NCI-H345 treated with DMSO at 0.1 percent for 48 hours (cell line): Measurements from ENCODE around the gene USP3.

Experiments
- DNase-seq: peaks from one replicate; lab custom pipeline; 2025; ENCODE audit not compliant: unreplicated experiment; lab: John Stamatoyannopoulos, UW

Gene USP3, protein sequence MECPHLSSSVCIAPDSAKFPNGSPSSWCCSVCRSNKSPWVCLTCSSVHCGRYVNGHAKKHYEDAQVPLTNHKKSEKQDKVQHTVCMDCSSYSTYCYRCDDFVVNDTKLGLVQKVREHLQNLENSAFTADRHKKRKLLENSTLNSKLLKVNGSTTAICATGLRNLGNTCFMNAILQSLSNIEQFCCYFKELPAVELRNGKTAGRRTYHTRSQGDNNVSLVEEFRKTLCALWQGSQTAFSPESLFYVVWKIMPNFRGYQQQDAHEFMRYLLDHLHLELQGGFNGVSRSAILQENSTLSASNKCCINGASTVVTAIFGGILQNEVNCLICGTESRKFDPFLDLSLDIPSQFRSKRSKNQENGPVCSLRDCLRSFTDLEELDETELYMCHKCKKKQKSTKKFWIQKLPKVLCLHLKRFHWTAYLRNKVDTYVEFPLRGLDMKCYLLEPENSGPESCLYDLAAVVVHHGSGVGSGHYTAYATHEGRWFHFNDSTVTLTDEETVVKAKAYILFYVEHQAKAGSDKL

GRCh38 chr15:63504247-63504978, at the start of gene USP3:
Gene USP3, plus strand, starts transcription at chr15:63504593. Its CDS starts 147 bp downstream, at chr15:63504740.
- peak; percentile 48 for DNase-seq

GRCh38 chr15:63456258-63456657, 48.1 kb upstream of the USP3 start:
- no peak for DNase-seq

DNA sequence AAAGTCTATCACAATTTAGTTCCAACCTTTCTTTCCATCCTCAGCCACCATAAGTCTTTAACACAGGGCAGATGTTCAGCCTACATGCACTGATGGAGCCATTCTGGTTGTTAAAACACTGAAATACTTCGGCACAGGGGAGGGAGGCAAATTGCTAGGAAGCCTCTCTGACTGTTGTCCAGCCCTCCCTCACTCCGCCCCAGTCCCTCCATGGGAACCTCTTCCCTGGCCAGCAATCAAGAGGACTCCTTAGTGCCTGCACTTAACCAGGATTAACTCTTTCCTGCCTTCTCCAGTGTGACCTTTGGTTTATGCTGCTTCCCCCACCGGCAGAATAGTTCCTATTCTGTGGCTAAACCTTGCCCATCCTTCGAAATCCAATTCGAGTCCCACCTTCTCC, 47.0 kb upstream of the USP3 start:
- DNase-seq: no peak

DNA sequence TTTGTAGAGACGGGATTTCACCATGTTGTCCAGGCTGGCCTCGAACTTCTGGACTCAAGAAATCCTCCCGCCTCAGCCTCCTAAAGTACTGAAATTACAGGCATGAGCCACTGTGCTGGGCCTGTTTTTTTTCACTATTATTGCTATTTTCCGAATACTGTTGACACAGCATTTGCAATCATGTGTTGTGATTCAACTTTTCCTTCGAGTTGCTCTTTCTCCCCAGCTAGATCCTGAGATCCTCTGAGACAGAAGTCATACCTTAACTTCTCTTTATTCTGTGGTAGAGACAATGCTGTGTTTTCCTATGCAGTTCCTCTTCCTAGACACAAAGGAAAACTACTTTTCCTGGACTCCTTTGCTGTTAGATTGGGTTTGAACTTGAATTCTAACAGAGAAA, 46.4 kb upstream of the USP3 start:
- no peak for DNase-seq

DNA sequence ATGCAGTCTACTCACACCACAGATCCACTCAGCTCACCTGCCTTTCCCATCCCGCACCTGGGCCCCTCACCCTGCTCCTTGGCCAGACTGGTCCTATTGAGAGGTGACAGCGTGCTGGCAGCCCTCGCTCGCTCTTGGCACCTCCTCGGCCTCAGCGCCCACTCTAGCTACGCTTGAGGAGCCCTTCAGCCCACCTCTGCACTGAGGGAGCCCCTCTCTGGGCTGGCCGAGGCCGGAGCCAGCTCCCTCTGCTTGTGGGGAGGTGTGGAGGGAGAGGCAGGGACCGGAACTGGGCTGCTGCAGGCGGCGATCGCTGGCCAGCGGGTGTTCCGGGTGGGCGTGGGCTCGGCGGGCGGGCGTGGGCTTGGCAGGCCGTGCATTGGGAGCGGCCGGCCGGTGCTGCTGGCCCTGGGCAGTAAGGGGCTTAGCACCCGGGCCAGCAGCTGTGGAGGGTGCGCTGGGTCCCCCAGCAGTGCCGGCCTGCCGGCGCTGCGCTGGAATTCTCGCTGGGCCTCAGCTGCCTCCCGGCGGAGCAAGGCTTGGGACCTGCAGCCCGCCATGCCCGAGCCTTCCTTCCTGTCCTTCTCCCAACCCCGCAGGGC, 45.5 kb upstream of the USP3 start:
- DNase-seq: no peak

DNA sequence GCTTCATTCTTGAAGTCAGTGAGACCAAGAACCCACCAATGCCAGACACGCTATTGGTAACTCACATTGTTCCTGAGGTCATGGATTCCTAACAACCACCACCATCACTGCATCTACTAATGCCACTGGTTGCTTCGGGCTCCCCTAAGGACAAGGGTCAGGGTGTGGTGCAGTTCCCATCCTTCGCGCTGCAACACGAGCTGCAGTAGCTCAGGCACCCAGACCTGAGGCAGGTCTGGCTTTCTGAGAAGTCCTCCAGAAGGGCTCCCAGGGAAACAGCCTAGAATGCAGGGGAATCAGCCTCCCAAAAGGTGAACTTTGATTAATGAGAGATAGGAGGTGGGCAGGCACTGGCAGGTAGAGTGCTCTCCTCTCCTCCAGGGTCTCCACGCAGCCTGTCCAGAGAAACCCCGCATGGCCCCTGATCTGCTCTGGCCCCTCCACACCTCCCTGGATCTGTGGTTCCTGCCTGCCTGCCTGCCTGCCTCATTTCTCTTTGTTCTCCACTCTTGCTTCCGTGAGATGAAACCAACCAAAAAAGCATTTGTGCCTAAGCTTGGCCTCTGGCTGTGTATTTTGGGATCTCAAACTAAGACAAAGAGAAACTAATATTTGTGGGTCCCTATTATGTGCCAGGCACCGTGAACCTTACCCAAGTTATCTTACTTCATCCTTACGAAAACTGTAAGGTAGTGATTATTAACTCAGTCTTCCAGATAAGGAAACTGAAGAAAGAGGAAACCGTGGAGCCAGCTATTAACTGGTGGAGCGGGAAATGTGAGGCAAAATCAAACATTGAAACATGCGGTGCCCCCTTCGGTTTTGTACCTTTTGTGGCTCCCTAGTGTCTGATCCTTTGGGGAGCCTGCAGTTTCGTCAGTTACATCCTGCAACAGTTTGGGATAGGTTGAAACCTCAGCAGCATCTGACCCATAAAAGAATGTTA, 43.9 kb upstream of the USP3 start:
- no peak for DNase-seq

- DNase-seq: no peak
Observed at GRCh38 chr15:63461230-63461985, 43.0 kb upstream of the USP3 start.

GRCh38 chr15:63462088-63462487, 42.3 kb upstream of the USP3 start:
- DNase-seq: no peak

- no peak for DNase-seq
Observed at GRCh38 chr15:63463036-63463435, 41.4 kb upstream of the USP3 start.

GRCh38 chr15:63463793-63464192, 40.6 kb upstream of the USP3 start:
- no peak for DNase-seq

DNA sequence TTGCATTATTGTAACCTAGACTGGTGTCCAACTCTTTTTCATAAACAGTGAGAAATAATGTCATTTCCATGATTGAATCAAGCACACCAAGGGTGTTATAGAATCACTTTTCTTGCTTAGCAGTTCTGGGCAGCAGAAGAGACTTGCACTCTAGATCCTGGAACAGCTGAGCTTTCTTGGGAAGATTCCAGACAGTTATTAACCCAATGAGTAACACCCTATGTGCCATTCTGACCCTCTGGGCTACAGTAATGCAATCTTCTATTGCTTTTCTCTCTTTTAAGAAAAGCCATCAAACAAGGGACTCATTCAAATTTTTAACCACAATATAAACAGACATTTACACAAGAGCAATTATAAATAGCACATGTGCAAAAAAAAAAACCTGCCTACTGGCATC, 39.3 kb upstream of the USP3 start:
- DNase-seq: no peak

GRCh38 chr15:63466378-63467192, 37.8 kb upstream of the USP3 start:
- DNase-seq: peak; percentile 15

DNA sequence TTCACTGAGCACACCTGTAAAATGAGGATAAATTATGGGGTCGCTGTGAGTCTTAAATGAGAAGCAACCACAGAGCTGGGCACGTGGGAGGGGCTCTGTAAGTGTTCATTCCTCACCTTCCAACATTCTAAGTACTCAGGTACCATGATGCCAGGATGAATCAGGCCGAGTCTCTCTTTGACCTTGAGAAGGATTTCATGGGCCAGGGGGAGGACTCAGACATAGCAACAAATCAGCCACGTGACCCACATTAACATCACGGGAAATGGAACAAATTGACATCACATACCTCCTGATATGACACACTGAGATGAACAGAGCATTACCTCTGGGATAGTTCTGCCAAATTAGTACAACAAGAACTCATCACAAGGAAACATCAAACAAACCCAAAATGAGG, 35.2 kb upstream of the USP3 start:
- DNase-seq: no peak

DNA sequence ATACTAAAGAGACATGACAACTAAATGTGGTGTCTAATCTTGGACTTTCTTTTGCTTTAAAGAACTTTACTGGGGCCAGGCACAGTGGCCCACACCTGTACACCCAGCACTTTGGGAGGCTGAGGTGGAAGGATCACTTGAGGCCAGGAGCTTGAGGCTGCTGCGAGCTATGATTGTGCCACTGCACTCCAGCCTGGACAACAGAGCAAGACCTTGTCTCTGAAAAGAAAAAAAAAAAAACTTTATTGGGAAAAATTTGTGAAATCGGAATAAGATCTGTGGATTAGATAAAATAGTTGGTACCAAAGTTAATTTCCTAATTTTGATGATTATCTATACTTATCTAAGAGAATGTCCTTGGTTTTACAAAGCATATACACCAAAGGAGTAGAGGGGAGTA, 34.4 kb upstream of the USP3 start:
- DNase-seq: no peak

DNA sequence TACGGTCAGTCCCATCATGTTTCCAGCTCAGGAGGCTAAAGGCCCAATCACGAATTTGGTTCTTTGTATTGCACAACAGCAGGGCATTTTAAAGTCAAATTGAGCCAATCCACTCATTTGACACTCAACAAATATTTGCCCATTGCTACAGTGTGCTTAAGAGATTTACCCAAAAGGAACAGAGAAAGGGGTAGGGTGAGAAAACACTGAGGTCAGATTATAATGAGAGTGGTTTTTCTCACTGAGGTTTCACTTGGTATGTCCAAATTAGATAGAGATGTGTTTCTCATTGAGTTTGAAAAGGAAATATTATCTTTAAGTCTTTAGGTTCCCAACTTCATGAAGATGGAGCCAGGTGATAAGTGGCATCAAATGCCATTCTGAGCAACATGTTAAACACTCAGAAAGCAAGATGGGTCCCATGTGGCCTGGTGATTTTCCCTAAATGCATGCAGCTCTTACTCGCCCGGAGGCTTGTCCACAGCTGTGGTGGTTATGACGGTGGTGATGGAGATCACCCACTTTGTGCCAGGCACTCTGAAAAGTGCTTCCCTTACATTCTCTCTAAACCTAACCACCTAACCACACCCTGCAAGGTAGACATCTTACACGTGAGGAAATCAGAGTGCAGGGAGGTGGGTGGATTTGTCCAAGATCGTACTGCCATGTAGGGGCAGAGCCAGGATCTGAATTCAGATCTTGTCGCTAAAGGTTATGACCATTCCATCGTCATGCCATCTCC, 31.2 kb upstream of the USP3 start:
- peak; percentile 38 for DNase-seq

DNA sequence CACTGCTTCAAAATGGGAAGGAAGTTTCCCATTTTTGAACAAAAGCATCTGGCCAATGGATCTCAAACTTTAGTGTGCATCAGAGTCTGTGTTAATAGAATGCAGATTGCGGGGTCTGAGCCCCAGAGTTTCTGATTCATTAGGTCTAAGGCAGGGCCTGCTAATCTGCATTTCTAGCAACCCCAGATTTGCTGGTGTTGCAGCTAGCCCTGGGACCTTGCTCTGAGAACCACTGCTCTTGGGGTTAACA, 30.7 kb upstream of the USP3 start:
- no peak for DNase-seq

- no peak for DNase-seq
Observed at GRCh38 chr15:63473999-63474809, 30.2 kb upstream of the USP3 start.

DNA sequence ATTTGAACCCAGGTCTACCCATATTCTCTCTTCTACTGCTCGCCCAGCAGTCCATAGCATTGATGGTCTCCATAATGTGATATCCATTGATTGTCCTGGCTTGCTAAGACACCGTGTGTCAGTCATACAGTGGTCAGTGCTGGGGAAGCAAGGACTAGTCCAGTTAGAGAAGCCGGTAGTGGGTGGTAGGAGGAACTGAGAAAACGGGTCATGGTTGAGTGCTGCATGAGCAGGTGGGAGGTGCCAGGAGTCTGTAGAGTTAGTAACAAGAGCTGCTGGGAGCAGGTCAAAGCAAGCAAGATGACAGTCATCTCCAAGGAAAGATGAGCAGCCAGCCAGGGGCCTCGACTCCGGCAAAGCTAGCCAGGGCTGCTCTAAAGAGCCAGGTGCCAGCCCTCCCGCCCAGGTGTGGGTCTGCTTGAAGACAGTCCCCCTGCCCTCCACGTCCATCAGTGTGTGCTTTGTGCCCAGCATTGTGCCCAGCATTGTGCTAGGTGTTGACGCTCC, 29.5 kb upstream of the USP3 start:
- no peak for DNase-seq
